HepG2 (cell line): ENCODE results near the gene PDHX. TPM values are rescaled to one million over a fixed set of nuclear protein-coding genes. Genes with fewer than 3 reads are reported as not detected.

ENCODE experiments used
- CBX5 ChIP-seq: sonication (generic); formaldehyde crosslinking; IDR thresholded peaks from 2 replicates; pipeline ENCODE4 v1.4.0; 2020; ENCODE audit warnings: missing genetic modification reagents, borderline replicate concordance
- CCDC6 ChIP-seq: sonication (generic); formaldehyde crosslinking; IDR thresholded peaks from 2 replicates; pipeline ENCODE4 v1.8.1; 2022; ENCODE audit warnings: mild to moderate bottlenecking, missing genetic modification reagents, moderate library complexity
- CREB1 ChIP-seq, 2 experiments: fragments of 450-650 bp in 1 of 2; IDR thresholded peaks; 2 replicates each; pipeline ENCODE4 v1.6.1; 2016 to 2017; ENCODE audit warnings: control low read depth in 1 of 2, mild to moderate bottlenecking in 1 of 2, missing compliant biosample characterization in 1 of 2, missing genetic modification characterization in 1 of 2
- DNMT1 ChIP-seq: sonication (generic); formaldehyde crosslinking; IDR thresholded peaks from 2 replicates; pipeline ENCODE4 v1.5.1; 2020; ENCODE audit warnings: mild to moderate bottlenecking, missing genetic modification reagents
- GPBP1L1 ChIP-seq: sonication (generic); formaldehyde crosslinking; IDR thresholded peaks from 2 replicates; pipeline ENCODE4 v1.5.0; 2020; ENCODE audit warnings: mild to moderate bottlenecking, missing genetic modification reagents
- GTF2F1 ChIP-seq: fragments of 150-350 bp; IDR thresholded peaks from 2 replicates; pipeline ENCODE4 v1.6.1; 2014; ENCODE audit warnings: low read length
- HDAC2 ChIP-seq: sonication (generic); formaldehyde crosslinking; IDR thresholded peaks from 2 replicates; pipeline ENCODE4 v1.4.0; 2020; ENCODE audit warnings: missing genetic modification reagents
- KLF12 ChIP-seq: sonication (generic); formaldehyde crosslinking; IDR thresholded peaks from 2 replicates; pipeline ENCODE4 v1.4.0; 2020; ENCODE audit warnings: missing genetic modification reagents, borderline replicate concordance
- NONO ChIP-seq, 2 experiments: fragments of 450-650 bp in 1 of 2; sonication (generic) in 1 of 2; formaldehyde crosslinking in 1 of 2; IDR thresholded peaks in 1 of 2; conservative IDR thresholded peaks in 1 of 2; 2 replicates each; pipeline versions ENCODE4 v1.6.1 to v1.8.0; 2017 to 2022; ENCODE audit warnings: mild to moderate bottlenecking in 1 of 2, missing genetic modification reagents in 1 of 2, moderate library complexity in 1 of 2
- RAD51 ChIP-seq: fragments of 450-650 bp; IDR thresholded peaks from 2 replicates; pipeline ENCODE4 v1.6.1; 2016; ENCODE audit warnings: borderline replicate concordance
- RELA ChIP-seq: sonication (generic); formaldehyde crosslinking; IDR thresholded peaks from 2 replicates; pipeline ENCODE4 v1.4.0; 2020; ENCODE audit warnings: missing genetic modification reagents
- TRIM22 ChIP-seq: fragments of 450-650 bp; IDR thresholded peaks from 2 replicates; pipeline ENCODE4 v1.6.1; 2017
- ZNF362 ChIP-seq: sonication (generic); formaldehyde crosslinking; IDR thresholded peaks from 2 replicates; pipeline ENCODE4 v1.4.0; 2020; ENCODE audit warnings: missing genetic modification reagents, mild to moderate bottlenecking, borderline replicate concordance
- ZNF383 ChIP-seq: sonication (generic); formaldehyde crosslinking; IDR thresholded peaks from 2 replicates; pipeline ENCODE4 v1.4.0; 2020; ENCODE audit warnings: missing genetic modification reagents, mild to moderate bottlenecking, borderline replicate concordance
- ZNF609 ChIP-seq: sonication (generic); formaldehyde crosslinking; IDR thresholded peaks from 2 replicates; pipeline ENCODE4 v1.4.0; 2020; ENCODE audit warnings: mild to moderate bottlenecking, missing genetic modification reagents, borderline replicate concordance
- ZNF746 ChIP-seq: sonication (generic); formaldehyde crosslinking; IDR thresholded peaks from 2 replicates; pipeline ENCODE4 v1.8.0; 2022; ENCODE audit warnings: mild to moderate bottlenecking, missing genetic modification reagents
- ZNF792 ChIP-seq: IDR thresholded peaks from 2 replicates; pipeline ENCODE4 v1.6.1; 2016
- polyA plus RNA-seq, 8 experiments: library from polyadenylated mRNA; depleted of rRNA in 3 of 8; stranded (reverse) in 7 of 8; unstranded in 1 of 8; fragments of >200 nt; fragmentation: Illumina TruSeq in 4 of 8; extraction: Trizol in 4 of 8; gene quantifications; 2 replicates each; pipeline versions ENCODE4 v1.2.1 to v1.2.3, GENCODE V29; 2011 to 2016; ENCODE audit warnings: low read depth in 4 of 8, missing spikeins in 1 of 8, mixed read lengths in 1 of 8; ENCODE audit not compliant: insufficient read depth in 1 of 8
- total RNA-seq, 5 experiments: library from RNA; depleted of rRNA; stranded (reverse); fragments of >200 nt; fragmentation: Illumina TruSeq; extraction: Trizol; gene quantifications; 2 replicates each; pipeline ENCODE4 v1.2.3, GENCODE V29; 2016; ENCODE audit warnings: low read depth in 1 of 5
- TF ChIP-seq, protein P1 (sequence below): sonication (generic); formaldehyde crosslinking; IDR thresholded peaks from 2 replicates; pipeline ENCODE4 v1.4.0; 2020; ENCODE audit warnings: missing genetic modification reagents, borderline replicate concordance

The PDHX gene
- total and polyA plus RNA-seq, 2 of the 13 experiments (the other 11 are each of a cell fraction or from before 2014, with no cell fraction given): 41.0 to 73.8 TPM

DNA sequence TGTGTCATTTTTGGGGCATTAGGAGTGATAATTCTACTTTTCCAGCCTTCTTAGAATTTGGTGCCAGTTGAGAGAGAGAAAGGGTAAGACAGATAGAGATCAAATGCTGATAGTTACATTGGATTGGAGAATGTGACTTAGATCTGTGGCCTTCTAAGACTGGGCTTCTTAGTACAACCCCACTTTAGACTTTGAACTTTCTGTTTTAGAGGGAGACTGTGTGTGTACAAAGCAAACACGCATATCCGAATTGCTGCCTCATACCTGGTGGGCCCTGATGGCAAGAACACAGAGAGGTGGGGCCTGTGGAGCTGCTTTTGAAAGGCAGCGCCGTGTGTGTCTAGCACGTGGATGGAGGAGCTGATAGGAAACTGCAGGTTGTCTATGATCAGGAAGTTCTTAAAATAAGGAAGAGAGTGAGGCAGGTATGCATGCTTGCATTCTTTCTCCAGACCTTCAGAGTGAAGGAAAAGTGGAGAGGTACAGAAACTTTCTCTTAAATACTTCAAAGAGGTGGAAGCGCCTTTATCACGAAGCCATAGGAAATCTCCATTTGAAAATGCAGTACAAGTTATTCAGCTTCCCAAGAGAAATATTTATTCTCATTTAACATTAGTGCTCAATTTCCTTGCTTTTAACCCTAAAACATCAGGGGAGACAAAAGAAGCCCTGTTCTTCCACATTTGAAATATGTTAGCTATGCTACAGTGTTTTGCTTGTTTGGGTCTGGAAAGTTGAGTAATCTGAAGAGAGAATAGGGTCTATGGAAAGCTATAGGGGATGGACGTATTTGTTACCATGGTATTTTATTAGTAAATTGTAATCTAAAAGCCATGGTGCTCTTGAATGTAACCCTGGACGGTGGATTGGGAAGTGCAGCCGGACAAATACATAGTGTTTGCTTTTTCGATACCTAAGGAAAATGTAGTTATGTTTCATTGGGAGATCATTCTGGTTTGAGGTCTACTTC, 13.7 kb downstream of the PDHX start (continued):
- no peak for TF ChIP-seq TRIM22
- TF ChIP-seq CBX5: peak; percentile 85; the same call in 1 of the 2 replicates
- no peak for TF ChIP-seq NONO (IDR thresholded peaks at IDR 0.05)
- TF ChIP-seq NONO (CRISPR knock-in tag; conservative IDR thresholded peaks at IDR 0.05): no peak; the same call in 1 of the 2 replicates
- TF ChIP-seq, protein P1, sequence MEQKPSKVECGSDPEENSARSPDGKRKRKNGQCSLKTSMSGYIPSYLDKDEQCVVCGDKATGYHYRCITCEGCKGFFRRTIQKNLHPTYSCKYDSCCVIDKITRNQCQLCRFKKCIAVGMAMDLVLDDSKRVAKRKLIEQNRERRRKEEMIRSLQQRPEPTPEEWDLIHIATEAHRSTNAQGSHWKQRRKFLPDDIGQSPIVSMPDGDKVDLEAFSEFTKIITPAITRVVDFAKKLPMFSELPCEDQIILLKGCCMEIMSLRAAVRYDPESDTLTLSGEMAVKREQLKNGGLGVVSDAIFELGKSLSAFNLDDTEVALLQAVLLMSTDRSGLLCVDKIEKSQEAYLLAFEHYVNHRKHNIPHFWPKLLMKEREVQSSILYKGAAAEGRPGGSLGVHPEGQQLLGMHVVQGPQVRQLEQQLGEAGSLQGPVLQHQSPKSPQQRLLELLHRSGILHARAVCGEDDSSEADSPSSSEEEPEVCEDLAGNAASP (CRISPR knock-in tag): peak; percentile 56
- peak; percentile 46; the same call in 1 of the 2 replicates for TF ChIP-seq ZNF609 (CRISPR knock-in tag)
- TF ChIP-seq CREB1 (IDR thresholded peaks at IDR 0.05): no peak
- TF ChIP-seq CREB1 (CRISPR knock-in tag; IDR thresholded peaks at IDR 0.05): peak; percentile 78
- TF ChIP-seq GPBP1L1 (CRISPR knock-in tag): no peak
- no peak for TF ChIP-seq RELA
- TF ChIP-seq ZNF746: 0 out of 2 replicates have a peak, but pooled peaks have one; percentile 65
- no peak for TF ChIP-seq DNMT1 (CRISPR knock-in tag)
- no peak for TF ChIP-seq ZNF383
- TF ChIP-seq ZNF792: peak; percentile 61; the same call in 1 of the 2 replicates
- peak; percentile 89 for TF ChIP-seq HDAC2 (CRISPR knock-in tag)
- TF ChIP-seq ZNF362 (CRISPR knock-in tag): no peak
- no peak for TF ChIP-seq KLF12 (CRISPR knock-in tag)
- TF ChIP-seq RAD51: no peak
- peak; percentile 61 for TF ChIP-seq CCDC6 (CRISPR knock-in tag)
- no peak for TF ChIP-seq GTF2F1
